ENCODE results near the gene HOXC9.

DNA sequence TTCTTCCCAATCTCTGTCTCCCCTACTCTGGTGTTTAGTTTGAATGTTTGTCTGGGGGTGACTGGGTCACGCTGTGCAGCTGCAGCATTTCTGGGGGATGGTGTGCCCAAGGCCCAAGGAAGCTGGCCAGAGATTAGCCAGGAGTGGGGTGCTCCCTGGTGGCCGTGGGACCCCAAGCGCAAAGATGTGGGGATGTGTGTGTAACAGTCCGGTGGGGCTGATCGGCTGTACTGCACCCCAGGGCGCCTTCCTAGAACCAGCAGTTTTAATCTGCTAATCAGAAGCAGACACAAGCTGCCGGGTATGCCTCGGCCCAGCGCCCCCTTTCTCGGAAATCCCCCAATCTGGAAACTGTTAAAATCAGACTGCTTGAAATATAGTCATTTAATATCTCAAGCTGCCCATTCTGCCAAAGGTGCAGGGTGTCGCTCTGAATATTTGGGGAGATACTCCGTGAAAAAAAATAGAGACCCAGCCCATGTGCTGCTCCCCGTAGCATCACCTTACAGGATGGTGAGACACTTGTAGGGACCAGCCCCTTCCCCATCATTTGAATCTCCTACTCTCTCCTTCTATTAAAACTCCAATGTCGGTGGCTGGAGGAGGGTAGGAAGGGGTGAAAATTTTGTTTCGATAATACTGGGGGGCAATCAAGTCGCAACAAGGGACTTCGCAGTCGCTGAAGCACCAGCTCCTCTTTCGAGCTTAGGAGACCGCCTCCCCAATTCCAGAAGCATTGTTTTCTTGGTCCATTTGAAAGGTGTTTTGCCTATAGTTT lies 4.3 kb downstream of the HOXC9 start:
- TF ChIP-seq, protein P1, sequence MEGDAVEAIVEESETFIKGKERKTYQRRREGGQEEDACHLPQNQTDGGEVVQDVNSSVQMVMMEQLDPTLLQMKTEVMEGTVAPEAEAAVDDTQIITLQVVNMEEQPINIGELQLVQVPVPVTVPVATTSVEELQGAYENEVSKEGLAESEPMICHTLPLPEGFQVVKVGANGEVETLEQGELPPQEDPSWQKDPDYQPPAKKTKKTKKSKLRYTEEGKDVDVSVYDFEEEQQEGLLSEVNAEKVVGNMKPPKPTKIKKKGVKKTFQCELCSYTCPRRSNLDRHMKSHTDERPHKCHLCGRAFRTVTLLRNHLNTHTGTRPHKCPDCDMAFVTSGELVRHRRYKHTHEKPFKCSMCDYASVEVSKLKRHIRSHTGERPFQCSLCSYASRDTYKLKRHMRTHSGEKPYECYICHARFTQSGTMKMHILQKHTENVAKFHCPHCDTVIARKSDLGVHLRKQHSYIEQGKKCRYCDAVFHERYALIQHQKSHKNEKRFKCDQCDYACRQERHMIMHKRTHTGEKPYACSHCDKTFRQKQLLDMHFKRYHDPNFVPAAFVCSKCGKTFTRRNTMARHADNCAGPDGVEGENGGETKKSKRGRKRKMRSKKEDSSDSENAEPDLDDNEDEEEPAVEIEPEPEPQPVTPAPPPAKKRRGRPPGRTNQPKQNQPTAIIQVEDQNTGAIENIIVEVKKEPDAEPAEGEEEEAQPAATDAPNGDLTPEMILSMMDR (conservative IDR thresholded peaks at IDR 0.05; ENCODE audit: low read length) = peak; percentile 46
- no peak for TF ChIP-seq EZH2phosphoT487 (IDR thresholded peaks at IDR 0.05; ENCODE audit: borderline replicate concordance)

Data from Loucy (cell line).